ENCODE results near the gene CD74. TPM values are rescaled to one million over a fixed set of nuclear protein-coding genes. Genes with fewer than 3 reads are reported as not detected.

Gene CD74
- total RNA-seq, 1 experiment from 2014 or later: 53.3 TPM

DNA sequence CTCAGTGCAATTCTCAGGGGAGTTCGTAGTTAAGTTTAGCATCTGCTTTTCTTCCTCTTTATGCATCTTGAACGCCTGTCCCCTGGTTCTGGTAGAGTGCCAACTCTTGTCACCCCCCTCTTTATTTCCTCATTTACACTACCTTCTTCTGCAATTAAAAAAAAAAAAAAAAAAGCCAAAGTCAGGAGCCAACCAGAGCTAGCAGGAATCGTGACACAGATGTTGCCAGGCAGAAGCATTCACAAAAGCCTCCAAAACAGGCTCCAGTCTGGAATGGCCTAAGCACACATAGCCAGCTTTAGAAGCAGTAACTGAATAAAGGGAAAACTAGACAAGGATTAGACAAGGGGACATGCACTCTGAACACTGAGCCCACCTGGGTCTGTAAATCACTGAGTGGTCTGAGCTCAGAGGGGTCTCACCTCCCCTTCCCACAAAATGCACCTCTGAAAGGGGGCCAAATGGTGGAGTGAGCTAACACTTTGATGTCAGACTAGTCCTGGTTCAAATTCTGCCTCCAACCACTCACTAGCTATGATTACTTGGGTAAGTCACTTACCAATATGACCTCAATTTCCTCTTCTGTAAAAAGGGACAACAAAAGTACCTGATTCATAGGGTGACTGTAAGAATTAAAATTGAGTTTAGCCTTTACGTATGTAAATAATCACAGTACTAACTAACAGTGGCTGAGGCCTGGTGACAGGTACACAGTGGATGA is 2.0 kb downstream of the CD74 start:
- DNase-seq (ENCODE audit: low read depth): peak; percentile 61

DNA sequence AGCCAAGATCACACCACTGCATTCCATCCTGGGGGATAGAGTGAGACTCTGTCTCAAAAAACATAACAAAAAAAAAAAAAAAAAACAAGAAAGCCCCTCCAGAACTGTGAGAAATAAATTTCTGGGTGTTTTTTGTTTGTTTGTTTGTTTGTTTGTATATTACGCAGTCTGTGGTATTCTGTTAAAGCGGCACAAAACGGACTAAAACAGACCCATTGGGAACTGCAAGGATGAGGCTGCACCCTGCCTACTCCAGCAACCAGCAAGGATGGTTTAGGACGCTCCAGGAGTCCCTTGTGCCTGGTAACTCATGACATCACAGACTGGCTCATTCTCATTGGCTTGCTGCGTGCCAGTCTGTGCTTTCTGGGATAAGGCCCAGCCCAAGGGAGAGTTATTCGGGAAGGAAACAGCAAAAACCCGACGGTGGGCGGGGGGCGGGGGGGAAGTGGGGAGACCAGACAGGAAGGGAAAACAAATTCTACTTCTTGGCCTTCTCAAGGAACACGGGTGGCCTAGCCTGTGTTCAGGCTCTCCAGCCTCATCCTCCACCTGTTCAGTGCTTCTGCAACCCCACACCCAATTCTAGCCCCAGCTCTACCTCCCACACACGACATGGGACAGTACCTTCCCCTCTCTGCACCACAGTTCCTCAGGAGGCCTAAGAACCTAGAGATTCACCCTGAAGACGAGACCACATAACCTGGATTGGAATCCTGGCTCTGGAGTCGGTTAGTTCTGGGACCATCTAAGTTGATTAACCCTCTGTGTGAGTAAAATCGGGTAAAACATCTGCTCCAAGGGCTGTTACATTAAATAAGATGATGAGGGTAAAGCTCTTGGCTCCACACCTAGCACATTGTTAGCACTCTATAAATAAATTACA is 2.8 kb downstream of the CD74 start:
- peak; percentile 84 for DNase-seq (ENCODE audit: low read depth)

DNA sequence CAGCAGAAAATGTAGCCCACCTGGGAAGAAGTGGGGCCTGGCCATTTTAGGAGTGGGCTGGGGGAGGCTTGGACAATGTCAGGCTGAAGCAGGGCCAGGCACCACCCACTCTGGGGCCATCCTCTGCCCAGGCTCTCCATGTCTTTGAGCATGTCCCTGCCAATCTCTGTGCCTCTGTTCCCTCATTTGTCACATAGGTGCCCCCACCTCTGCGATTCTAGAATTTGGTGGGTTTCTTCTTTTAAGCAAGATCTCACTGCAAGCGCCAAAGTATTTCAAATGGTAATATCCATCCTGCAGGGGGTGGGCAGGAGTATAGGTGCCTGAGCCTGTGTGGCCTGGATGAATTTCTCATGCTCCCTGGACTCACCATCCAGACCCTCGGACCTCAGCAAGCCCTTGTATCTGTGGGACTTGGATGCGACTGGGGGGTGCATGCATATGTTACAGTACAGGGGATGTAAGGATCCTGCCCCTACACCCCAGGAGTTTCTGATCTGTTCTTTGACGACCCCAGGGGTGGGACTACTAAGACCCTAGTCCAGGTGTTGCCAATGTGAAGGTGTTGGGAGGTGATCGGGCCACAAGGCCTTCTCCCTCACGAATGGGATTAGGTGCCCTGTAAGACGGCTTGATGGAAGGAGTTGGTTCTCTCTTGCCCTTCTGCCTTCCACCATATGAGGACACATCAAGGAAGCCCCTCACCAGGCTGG is 4.3 kb downstream of the CD74 start:
- DNase-seq (ENCODE audit: low read depth): no peak

DNA sequence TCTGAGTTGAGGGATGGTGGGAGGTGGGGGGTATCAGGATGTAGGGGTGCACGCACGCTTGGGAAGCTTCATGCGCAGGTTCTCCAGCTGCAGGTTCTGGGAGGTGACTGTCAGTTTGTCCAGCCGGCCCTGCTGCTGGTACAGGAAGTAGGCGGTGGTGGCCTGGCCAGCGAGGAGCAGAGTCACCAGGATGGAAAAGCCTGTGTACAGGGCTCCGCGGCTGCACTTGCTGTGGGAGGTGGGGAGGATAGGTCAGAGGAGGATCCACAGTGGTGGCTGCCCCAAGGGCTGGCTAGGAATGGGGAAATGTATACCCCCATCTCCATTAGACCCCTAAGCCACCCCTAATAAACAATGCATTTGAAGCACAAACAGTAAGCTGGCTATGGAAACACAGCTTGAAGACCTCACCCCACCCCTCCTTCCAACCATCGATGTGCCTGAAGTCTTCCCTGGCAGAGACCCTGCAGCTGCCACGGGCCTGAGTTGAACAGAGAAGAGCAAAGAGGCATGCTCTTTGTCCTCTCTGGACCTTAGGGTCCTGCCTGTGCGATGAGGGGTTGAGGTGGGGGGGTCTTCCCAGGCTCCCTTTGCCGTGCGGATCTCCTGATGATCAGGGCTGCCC is 5.5 kb downstream of the CD74 start:
- no peak for DNase-seq (ENCODE audit: low read depth)

DNA sequence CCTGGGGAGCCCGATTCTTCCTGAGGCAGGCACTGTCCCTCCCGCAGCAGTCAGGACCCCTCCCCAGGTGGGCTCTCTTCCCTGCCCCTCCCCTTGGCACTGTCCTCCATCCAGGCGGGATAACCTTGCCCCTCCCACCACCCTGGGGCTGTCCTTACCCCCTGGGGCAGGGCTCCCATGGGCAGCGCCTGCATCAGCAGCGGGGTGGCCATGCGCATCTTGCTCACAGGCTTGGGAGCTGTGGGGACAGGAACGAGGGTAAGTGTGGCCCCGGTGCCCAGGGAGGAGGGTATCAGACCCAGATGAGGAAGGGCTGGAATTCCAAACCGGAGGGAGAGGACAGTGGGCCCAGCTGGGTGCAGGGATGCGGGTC is 6.0 kb downstream of the CD74 start:
- no peak for DNase-seq (ENCODE audit: low read depth)

DNA sequence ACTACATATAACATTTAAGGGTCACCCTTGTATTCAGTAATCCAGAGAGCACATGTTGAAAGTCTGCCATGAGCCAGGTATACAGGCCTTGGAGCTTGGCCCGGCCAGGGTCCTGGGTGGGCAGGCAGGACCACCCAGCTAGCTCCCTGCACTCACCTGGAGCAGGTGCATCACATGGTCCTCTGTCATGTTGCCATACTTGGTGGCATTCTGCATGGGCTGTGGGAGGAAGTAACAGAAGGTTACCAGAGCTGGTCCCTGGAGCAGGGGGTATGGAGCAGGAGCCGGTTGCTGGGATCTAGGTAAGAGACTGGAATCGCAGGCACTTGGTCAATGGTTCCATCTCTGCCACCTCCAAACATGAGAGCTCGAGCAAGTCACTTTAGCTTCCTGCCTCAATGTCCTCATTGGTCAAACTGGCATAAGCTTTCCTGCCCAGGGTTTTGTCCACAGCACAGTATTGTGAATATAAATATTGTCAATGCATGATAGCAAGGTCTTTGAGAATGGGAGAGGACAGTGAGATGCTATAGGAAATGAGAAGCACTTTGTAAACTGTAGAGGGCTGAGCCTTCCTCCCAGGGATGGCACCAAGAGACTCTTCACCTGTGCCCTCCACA is 6.5 kb downstream of the CD74 start:
- DNase-seq (ENCODE audit: low read depth): no peak

DNA sequence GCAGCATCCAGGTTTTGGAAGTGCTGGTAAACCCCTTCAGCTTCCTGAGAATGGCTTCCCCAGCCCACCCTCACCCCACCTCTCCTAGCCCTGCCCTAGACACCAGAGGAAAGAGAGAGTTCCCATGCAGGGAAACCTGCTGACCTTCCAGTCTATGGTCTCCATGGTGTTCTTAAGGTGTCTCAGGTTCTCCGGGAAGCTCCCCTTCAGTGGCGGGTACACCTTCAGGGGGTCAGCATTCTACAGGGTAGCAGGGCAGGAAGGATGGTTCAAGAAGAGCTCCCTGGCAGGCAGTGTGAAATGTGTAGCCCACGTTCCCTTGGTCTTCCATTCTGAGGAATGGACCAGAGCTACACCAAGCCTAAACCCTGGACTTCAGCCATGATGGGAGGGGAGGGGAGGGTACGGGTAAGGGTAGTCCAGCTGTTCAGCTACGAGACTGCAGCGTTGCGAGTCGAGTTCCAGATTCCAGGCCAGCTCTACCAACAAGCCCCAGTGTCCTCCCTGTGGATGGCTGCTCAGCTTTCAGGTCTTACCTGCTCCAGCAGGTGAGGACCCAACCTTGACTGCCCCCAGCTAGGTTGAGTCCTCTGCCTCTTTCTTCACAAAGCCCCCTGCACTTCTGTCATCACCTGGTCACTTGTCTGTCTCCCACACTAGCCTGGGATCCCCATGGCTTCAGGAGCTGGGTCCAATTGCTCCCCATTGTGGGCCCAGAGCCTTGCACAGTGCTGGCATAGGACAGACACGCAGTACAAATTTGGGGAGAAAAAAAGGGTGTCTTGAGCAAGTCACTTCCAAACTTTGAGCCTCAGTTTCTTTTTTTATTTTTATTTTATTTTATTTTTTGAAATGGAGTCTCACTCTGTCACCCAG is 7.5 kb downstream of the CD74 start:
- no peak for DNase-seq (ENCODE audit: low read depth)

DNA sequence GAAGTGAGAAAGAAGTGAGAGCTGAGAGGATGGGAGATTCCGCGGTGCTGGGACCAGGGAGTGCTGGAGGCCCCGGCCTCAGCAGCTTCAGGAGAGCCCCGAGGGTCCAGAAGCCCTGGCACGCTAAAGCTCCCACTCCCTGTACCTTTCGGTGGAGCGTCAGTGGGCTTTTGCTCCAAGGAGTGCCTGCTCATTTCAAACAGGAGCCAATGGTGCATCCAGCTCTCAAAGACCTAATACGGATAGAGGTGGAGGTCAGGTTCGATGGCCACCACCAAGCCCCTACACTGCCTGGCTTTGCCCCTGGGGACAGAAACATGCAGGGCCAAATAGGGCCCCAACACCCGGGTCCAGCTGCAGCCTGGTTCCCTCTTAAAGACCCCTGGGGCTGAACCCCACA is 8.2 kb downstream of the CD74 start:
- no peak for DNase-seq (ENCODE audit: low read depth)

DNA sequence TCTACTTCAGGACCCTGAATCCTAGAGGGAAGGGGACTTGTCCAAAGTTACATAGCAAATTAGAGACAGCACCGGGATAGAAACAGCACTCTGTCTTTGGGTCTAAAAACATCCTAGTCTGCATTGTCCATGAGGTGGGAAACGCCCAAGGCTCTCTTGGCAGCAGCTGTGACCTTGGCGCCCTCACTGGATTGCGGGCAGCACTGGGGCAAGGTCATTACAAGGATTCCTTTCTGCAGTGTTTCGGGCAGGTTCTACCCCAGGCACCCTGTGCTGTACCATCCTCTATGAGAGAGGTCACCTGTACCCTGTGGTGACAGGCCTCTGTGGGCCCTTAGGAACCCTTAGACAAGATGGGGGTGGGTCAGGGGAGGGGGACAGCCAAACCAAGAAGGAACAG is 8.6 kb downstream of the CD74 start:
- DNase-seq (ENCODE audit: low read depth): no peak

DNA sequence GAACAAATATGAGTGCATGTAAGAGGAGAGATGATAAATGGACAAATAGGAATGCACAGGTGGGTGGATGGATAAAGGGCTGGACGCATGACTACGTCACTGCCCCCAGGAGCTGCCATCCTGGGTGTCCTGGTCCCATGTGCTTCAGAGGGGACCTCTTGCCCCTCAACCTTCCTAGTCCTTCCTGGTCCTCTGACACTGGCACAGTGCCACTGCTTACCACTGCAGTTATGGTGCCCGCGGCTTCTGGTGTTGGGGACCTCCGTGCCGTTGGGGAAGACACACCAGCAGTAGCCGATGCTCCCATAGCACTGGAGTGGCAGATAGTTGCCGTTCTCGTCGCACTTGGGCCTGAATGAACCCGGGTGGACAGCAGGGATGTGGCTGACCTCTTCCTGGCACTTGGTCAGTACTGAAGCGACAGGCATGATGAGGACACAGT is 9.8 kb downstream of the CD74 start:
- DNase-seq (ENCODE audit: low read depth): no peak

DNA sequence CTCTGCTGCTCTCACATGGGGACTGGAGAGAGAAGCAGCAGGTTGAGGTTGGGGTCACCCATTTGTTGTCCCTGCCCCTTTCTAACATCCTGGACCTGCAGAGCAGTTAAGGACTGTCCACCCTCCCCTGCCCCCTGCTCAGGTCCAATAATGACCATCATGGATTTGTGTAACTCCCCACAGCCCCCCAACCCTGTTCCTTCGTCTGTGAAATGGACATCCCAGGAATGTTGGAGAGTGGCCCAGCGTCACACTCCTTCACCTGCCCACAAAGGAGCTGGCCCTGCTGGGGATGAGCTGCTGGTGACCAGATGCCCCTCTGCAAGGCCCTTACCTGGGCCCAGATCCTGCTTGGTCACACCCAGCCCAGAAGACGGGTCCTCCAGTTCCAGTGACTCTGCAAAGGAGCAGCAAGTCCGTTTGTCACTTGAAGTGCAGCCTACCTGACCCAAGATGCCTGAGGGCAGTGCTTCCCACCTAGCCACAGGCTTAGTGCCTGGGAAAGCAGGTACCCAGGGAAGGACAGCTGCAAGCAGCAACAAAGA is 10.4 kb downstream of the CD74 start:
- DNase-seq (ENCODE audit: low read depth): no peak

DNA sequence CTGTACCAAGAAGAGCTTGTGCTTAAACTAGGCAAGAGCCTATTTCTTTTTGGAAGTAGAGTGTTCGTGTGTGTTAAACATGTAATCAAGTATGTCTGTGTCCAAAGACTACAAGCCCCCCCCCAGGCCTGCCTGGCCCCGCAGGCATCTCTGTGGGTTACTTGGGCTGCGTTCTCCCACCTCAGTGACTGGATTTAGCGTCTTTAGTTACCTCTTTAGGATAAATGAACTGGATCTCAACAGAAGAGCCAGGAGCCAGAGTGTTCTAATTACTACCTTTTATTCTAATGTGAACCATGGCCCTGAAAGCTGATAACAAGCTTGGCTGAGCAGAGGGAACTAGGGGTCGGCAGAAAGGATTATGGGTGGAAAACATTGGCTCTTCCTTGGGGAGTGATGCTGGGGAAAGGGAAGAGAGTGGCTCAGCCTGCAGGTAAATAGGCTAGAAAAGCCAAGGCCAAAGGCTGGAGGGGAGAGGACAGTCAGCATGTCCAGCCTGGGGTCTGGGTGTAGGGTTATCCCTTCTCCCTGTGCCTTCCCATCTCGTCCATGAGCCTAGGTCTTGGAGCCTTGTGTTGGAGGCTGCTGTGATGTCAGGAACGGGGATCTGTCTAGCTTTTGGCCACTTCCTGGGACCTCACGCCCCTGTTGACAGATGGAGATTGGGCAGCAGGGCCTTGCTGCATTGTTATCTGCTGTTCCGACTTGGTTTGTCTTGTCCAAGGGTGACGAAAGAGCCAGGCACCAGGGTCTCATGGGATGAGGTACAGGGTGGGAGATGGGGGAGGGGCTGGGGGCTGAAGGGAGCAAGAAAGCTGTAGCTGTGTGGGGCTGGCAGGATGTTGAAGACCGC is 11.1 kb downstream of the CD74 start:
- DNase-seq (ENCODE audit: low read depth): no peak

DNA sequence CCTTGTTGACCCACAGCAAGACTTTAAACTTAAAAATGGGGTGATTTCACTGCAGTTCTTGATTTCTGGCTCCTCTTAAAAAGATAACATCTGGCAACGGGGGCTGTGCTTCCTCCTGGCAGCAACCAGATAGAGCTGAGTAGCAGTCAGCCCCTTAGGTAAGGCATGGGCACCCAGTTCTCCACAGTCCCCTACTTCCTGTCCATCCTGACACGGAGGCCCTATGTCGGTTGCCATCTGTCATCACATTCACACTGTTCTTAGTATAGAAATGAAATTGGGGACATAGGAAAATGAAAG is 11.7 kb downstream of the CD74 start:
- no peak for DNase-seq (ENCODE audit: low read depth)

DNA sequence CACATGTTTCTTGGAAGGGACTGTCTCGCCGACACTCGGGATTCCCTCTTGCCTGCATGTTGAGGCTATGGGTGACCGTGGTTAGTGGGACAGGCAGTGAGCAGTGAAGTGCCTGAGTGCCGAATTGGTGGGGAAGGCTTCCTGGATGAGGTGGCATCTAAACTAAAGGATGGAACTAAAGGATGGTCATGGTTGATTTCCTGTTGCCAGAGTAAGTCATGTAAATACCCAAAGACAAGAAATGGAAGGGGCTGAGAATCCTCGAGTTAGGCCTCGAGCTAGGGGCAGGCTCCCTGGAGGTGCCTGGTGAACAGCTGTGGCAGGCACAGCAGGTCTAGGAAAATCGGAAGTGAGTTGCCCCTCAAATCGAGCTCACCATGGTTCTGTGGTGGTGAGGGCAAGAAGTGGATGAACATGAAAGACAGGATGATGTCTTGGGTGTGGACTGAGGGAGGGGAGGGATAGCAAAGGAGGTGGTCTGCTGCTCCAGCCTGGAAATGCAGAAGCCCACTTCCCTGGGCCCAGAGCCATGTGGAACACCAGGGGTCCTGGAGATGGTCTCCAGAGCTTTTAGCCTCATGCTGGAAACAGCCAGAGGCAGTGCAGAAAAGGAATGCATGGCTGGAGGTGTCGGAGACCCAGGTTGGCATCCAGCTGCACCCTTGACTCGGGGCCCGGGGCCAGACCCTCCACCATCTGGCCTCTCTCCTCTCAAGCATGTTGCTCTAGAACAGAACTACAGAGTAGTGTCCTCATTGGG is 12.2 kb downstream of the CD74 start:
- no peak for DNase-seq (ENCODE audit: low read depth)

DNA sequence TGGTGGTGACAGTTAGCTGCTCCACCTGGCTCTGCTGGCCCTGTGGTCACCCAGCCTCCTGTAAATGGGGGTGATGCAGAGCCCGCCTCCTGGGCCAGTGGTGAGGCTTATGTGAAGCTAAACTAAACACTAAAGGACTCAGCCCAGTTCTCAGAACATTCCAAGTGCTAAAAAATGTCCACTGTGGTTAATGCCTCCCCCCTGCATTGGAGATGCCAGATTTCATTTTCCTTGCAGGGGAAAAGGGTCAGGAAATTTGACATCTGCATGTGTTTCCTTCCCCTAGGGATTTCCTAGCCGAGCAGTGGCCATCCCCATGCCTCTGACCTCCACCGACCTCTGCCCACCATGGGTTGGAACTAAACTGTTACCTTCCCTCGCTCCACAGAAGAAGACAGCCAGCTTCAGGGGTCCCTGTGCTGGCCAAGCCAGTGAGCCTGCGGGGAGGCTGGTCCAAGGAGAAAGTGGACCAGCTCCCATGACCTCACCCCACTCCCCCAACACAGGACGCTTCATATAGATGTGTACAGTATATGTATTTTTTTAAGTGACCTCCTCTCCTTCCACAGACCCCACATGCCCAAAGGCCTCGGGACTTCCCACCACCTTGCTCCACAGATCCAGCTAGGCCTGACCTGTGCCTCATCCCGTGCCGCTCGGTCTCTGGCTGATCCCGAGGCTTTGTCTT is 13.0 kb downstream of the CD74 start:
- no peak for DNase-seq (ENCODE audit: low read depth)

DNA sequence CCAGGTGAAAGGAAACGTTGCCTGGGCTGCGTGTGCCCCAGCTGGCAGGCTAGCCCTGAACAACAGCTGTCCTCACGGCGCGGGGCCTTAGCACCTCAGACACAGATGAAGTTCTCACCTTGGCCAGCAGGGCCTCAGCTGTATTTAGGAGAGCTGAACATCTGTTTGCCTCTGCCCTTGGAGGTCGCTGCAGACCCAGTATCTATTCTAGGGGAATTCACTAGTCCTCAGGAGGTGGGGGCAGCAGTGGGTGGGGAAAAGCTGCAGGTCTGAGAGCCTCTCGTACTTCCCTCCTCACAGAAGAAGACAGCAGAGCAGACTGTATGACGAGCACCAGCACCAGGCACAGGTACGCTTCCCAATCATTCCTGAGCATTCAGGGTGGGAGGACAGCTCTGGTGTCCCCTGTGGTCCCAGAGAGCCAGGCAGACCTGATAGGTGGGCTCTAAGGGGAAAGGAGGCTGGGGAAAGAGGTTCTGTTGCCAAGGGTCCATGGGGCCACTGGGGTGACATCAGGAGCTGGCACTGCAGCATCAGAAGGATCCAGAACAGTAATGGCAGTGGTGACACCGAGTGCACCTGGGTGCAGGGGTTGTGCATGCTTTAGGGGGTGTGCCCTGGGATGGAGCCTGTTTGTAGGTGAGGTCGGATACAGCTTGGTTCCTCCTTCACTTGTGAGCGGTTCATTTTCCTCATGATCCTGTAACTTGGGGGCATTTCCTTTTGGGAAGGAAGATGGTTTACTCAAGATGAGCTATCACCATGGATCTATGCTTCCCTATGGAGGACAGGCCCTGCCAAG is 13.8 kb downstream of the CD74 start:
- DNase-seq (ENCODE audit: low read depth): no peak
